GM19025 (cell line): Measurements from ENCODE around the gene IPO7.
"Not testable (repeated sequence)": the region's sequence is repeated elsewhere in the genome, so short reads cannot be mapped to it uniquely, and the experiment has no call there.

ENCODE experiments used
- ATAC-seq: cut with Tn5 transposase; IDR thresholded peaks from one replicate; pipeline ENCODE4 v1.9.1; 2021; ENCODE audit warnings: mild to moderate bottlenecking, low read depth, moderate library complexity; ENCODE audit not compliant: unreplicated experiment

The IPO7 gene

DNA sequence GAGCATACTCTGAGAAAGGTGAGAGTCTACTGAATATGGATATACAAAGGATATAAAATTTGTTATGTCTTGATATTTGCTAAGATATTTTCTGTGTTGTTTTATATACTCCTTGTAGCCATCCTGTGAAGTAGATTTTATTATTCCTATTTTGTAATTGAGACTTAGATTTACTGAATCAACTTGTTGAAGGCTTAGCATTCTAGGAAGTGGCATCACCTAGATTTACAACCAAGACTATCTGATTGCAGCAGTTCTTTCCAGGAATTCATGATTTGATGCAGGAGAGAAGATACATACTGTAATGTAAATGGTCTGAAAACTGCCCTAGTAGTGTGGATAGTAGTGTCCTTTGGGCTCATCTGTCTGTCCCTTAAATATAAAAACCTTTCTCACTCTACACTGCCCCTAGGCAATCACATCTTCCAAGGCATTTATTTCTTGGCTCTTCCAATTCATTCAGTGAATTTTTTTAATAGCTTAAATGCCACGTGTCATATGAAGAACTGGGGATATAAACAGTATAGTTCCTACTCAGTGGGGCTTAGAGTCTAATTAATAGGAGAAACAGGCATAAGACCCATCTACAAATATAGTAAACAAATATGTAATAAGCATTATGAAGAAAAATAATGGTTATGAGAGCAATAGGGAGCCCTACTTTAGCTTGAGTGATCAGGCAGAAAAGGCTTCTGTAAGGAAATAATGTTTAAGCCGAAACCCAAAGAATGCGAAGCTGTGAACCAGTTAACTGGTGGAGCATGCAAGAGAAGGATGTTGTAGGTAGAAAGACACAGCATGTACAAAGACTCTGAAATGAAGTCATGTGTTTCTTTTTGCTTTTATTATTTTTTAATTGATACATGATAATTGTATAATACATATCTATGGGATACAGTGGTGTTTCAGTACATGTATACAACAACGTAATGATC, 13.6 kb downstream of the IPO7 start:
- no peak for ATAC-seq

DNA sequence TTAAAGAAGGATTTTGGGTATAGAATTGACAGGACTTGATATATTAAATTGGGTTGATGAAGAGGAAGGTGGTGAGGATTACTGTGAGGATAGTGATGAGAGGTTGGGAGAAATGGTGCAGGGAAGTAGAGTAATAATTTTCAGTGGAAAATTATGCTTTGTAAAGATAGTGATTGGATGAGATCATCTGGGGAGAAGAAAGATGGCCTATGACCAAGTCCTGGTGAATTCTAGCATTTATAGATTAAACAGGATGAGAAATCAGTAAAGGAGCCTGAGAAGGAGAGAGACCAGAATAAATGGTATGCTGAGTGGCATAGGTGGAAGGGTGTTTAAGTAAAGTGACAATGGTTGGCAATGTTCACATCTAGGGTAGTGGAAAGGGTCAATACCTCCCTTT, 15.0 kb downstream of the IPO7 start:
- no peak for ATAC-seq

DNA sequence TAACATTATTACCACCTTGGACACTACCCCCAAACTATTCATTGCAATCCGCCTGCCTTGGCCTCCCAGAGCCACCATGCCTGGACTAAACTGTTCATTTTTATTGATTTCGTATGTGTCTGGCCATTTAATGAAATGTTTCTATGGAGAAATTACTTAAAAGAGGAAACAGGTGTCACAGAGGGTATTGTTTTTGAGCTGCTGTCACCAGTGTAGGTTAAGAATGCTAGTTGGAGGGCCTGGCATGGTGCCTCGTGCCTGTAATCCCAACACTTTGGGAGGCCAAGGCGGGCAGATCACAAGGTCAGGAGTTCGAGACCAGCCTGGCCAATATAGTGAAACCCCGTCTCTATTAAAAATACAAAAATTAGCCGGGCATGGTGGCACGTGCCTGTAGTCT, 17.4 kb downstream of the IPO7 start:
- ATAC-seq = not testable (repeated sequence)

DNA sequence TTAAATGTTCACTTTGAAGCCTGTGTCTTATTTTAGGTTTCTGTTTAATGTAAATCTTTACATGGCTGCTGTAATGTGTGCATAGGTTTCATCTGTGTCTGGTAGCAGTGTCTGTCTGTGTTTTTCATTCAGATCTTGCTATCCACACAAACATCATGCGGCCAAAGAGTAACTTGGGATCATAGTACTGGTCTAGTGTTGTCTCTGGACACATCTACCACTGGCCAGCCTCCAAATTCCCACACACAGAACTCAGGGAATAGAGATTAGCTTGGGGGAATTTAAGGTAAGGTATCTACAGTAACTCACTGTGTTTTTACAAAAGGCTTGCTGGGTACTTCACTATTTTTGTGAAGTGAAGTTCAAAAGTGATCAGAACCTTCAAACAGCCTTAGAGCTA, 44.3 kb downstream of the IPO7 start:
- ATAC-seq = no peak

GRCh38 chr11:9438611-9439010, 54.2 kb downstream of the IPO7 start:
- no peak for ATAC-seq

GRCh38 chr11:9446230-9446629, 61.8 kb downstream of the IPO7 start:
- ATAC-seq = no peak

- ATAC-seq = no peak
Observed at GRCh38 chr11:9448576-9449352, 64.3 kb downstream of the IPO7 start.

GRCh38 chr11:9452023-9452422, 67.6 kb downstream of the IPO7 start:
- ATAC-seq = not testable (repeated sequence)

DNA sequence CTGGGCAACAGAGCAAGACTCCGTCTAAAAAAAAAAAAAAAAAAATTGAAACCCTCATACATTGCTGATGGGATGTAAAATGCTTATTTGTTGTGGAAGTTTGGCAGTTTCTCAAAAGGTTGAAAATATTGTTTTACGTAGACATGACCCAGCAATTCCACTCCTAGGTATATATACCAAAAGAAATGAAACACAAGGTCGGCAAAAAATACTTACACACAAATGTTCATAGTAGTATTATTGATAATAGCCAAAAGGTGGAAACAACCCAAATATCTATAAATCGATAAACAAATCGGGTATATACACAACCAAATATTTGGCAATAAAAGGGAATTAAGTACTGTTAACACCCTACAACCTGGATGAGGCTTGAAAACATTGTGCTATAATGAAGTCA, 71.3 kb downstream of the IPO7 start:
- ATAC-seq = no peak

GRCh38 chr11:9459667-9460321, 75.3 kb downstream of the IPO7 start:
- no peak for ATAC-seq

DNA sequence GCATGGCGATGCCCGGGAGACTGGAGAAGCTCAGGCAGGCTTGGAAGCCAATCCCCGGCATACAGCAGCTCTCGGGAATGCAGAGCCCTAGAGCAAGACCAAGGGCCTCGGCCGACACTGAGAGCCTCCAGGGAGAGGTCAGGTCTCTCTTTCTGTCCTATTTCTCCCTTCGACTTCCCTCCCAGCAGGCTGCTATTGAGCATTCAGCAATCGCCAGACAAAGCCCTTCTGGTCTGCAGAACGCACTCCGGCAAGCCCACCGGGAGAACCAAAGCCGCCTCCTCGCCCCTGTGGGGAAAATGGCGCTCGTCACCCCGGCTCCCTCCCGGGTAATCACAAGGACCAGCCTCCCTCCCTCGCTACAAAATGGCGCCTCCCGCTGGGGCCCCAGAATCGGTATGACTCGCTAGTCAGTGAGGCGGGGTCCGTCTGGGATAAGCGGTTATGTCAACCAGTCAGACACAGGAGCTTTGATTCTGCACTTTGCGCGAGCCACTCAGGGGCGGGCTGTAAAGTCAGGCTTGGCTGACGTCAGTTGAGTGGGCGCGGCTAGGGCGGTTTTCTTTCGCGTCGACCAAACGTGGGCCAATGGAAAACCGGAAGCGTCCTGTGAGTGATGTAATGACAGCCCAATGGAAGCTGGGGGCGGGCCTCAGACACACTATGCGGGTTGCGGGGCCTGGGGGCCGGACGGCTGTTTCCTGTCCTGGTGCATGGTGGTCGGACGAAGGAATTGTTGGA, 76.0 kb downstream of the IPO7 start, which contains the start of gene ZNF143:
ZNF143 (plus strand) TSS at position 691 of the 741 bp plus-strand sequence. CDS start 10,297 bp downstream, outside the sequence.
- ATAC-seq = peak; percentile 83

GRCh38 chr11:9461063-9461759, 76.8 kb downstream of the IPO7 start:
- peak; percentile 47 for ATAC-seq

- ATAC-seq = no peak
Observed at GRCh38 chr11:9461760-9462134, 77.3 kb downstream of the IPO7 start.

GRCh38 chr11:9462172-9462799, 77.8 kb downstream of the IPO7 start:
- no peak for ATAC-seq

DNA sequence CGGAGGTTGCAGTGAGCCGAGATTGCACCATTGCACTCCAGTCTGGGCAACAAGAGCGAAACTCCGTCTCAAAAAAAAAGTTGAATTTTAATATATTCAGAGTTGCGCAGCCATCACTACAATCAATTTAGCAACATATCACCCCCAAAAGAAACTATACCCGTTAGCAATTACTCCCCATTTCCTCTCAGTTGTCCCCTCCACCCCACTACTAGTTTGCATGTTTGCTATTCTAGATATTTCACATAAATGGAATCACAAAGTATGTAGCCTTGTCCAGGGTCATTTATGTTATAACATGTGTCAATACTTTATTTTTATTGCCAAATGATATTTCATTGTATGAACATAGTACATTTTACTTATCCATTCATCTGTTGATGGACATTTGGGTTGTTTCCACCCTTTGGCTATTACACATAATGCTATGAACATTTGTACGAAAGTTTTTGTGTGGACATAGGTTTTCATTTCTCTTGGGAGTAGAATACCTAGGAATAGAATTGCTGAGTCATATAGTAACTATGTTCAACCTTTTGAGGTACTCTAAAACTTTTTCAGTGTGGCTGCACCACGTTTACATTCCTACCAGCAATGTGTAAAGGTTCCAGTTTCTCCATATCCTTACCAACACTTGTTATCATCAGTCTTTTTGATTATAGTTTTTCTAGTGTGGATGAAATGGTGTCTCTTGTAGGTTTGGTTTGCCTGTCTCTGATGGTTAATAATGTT, 78.5 kb downstream of the IPO7 start:
- no peak for ATAC-seq

DNA sequence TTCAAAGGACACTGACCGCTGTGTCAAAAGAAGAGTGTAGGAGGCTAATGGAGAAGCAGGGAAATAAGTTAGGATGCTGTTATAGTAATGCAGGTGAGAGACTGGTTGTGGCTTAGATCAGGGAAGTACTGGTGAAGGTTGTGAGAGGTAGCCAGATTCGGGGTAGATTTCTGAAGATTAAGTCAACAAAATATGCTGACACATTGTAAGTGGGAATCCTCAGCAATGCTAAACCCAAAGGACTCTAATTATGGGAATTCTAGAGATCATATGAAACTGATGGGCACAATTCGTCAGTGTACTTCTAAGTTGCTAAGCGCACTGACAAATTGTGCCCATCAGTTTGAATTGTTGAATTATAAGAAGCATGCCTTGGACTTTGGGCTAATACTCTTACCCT, 86.3 kb downstream of the IPO7 start:
- no peak for ATAC-seq

GRCh38 chr11:9473408-9473807, 89.0 kb downstream of the IPO7 start:
- ATAC-seq = no peak

- no peak for ATAC-seq
Observed at GRCh38 chr11:9479899-9480298, 95.4 kb downstream of the IPO7 start.
